ENCODE results near the gene YPEL2. TPM values are rescaled to one million over a fixed set of nuclear protein-coding genes. Genes with fewer than 3 reads are reported as not detected.

The YPEL2 gene
- total RNA-seq, 1 donor from 2014 or later, result 3.9 TPM

DNA sequence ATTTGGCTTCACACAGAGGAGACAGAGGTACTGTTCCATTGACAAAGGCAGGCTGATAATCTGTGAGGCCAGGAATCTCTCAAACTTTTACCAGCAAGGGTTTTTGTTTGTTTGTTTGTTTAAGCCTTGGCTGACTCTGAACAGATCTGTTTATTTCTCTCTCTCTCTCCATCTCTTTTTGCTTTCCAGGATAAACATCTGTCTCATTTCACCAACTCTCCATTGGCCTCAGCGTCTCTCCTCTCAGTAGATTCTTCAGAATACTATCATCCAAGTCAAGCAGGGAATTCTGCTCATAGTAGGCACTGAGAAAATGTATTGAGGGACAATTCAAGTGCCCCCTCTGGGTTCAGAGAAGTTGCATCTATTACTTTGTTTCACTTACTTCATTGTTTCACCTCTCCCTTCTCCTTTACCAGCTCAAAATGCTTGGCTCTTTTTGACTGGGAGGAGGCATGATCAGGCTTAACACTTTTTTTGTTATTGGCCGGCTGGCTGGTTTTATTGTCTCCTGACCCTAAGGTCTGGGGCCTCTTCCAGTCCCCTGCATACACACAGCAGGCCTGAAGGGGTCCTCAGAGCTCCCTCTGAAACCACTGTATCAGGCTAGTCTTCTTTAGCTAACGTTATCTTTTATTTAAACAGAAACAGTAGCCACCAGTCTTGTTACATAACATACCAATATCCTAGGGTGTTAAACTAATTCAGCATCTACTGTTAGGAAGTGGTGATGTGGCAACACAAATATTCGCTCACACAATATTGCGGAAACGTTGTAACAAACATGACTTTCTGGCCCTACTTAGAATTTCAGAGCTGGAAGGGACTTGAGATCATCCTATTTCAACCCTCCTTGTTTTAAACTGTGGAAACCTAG is 2.0 kb upstream of the YPEL2 start:
- intact Hi-C loops (cut with micrococcal nuclease), result loop anchor here (1.0 to 10.0 kb wide), 3 partner anchors 36 to 815 kb away; partner anchors contain the start of gene MTMR4

DNA sequence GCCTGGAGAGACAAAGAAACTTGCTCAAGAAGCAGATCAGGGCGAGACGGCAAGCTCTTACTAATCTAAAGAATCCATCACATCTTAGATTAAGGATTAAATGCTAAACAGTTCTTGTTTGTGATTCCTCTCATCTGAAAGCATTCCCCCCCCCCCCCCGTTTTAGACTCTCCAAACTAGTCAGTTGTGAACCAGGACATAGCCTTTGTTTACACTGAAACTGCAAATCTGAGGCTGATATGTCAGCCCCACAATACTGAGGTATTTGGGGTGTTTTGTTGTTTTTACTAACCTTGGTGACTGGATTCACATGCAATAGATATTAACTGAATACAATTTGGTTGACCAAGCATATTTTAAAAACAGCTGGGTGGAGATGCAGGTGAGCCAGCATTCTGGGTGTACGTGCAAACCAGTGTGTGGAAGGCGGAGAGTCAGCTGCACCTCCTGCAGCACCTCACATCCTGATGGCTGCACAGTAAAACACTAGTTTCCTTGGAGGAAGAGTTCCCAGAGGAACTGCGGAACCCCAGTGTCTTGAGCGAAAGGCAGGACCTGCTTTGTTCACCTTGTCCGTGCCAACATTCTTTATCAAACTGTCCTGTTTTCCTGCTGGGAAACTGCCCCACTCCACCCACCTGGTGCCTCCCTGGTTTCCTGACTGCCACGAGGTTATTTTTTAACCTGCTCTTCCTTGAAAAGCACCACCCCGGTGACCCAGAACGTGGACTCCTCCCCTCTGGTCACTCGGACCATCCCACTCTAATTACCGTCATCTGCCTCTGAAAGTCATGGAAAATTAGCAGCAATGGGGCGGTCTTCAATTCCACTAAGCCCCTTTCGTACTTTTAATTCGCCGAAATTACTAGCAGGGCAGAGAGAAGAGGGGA is 1.2 kb upstream of the YPEL2 start:
- intact Hi-C loops (cut with micrococcal nuclease), result loop anchor here (10.0 kb wide), 1 partner anchor 815 kb away; the partner anchor contains the start of gene MTMR4

DNA sequence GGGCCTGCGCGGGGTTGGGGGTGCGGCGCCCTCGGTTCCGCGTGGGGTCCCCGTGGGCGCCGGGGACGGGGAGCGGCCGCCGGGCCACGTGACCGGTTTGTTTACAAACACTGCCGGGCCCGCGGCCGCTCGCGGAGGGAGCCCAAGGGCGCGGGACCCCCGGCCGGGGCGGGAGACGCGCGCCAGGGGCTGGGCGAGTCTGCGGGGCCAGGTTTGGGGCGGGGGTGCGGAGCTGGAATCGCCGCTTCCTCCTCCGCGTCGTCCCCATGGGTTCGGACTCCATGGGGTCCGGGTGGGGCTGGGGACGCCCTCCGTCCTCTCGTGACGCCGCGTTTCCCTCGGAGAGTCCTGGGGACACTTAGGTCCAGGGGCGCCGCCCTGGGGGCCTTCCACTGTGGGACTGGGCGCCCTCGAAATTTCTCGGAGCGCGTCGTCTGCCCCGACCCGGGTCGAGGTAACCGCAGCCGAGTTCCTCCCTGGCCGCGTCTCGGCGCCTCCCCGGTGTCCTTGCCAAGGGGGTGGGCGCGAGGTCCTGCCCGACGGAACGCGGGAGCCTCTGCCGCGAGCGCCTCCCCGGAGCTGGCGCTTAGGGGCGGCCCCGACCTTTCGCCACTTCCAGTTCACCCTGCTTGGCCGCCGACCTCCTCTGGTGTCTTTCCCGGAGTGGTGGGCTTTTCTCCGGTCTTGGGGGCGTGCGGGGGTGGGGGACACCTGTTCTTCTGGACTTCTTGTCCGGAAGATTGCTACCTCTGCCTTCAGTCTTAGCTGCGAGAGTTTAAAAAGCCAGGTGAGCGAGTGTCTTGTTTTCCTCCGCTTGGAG is 684 bp downstream of the YPEL2 start:
- intact Hi-C loops (cut with micrococcal nuclease), result loop anchor here (10.0 kb wide), 1 partner anchor 817 kb away; the partner anchor contains the start of gene MTMR4

DNA sequence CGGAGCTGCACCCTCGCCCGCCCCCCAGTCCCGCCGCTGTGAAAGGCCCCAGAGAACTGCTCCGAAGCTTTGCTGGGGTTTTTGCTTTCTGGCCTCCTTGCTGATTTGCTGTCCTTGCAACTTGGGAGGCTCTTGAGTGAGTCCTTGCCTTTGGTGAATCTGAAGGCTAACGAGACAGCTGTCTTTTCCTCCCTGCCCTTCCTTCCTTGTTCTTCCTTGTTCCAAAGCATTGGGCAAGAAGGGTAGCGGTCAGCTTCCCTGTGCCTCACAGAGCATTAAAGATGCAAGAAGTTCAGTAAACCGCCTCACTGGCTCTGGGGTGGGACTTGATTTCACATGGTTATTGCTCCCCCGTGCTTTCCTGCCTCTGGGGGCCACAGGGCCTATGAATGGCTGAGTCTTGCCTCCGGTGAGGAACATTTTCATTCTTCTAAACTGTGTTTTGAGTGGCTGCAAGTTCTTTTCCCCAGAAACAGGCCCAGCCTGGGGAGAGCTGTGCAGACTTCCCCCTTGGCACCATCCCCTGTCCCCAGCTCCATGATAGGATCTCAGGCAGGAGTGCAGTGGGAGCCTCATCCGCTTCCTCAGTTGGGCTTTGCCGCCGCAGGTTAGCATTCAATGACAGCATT is 1.4 kb downstream of the YPEL2 start:
- intact Hi-C loops (cut with micrococcal nuclease), result loop anchor here (10.0 kb wide), 1 partner anchor 818 kb away; the partner anchor contains the start of gene MTMR4

DNA sequence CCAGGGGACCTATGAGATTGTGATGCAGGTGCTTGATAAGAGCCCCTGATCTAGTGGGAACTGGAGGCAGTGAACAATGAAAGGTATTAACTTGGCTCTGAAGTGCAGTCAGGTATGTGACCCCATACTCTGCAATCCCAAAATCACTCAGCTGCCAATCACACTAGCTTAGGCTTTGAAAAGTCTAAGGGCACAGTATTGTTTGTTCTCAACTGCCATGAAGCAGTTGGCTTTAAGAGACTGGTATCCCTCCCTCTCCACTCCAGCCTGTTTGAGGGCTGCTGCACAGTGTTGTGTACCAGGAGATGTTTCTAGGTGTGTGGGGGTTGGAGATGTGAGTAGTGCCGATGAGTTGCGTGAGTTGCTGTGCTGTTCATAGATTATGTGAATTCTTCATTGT is 2.4 kb downstream of the YPEL2 start:
- intact Hi-C loops (cut with micrococcal nuclease), result loop anchor here (10.0 kb wide), 1 partner anchor 819 kb away; the partner anchor contains the start of gene MTMR4

DNA sequence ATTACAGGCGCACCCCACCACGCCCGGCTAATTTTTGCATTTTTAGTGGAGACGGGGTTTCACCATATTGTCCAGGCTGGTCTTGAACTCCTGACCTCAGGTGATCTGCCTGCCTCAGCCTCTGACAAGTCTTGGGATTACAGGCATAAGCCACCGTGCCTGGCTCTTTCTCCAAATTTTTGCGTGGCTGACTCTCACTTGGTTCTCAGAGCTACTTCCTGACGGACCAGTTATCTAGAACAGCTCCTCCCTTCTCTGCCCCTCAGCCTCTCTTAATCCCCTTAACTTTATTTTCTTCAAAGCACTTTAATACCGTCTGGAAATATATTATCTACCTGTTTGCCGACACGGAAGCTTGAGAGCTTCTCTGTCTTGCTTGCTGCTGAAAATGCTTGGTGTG is 4.2 kb downstream of the YPEL2 start:
- intact Hi-C loops (cut with micrococcal nuclease), result loop anchor here (10.0 kb wide), 1 partner anchor 821 kb away; the partner anchor contains the start of gene MTMR4

DNA sequence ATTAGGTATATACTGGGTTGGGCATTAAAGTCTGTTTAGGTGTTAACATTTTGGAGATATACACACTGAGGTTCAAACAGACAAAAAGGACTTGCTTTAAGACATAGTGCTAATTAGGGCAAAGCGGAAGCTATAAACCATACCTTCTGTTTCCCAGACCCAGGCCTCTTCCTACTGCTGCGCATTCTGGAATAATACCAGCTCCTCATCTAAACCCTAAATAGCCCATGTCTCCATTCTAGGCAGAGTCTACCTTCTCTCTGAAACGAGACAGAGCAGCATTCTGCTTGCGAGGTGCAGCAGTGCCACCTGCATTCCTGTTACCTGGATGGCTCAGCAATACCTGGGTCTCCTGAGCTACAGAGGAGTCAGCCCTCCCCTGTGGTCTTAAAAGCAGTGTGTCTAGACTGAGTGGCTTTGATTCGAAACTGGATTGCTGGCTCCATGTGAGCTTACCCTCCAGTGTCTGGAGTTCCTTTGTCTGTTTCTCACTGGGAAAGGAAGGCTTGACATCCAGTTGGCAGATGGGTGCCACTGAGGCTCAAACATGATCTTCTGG is 6.4 kb downstream of the YPEL2 start:
- intact Hi-C loops (cut with micrococcal nuclease), result loop anchor here (10.0 kb wide), 1 partner anchor 823 kb away; the partner anchor contains the start of gene MTMR4

DNA sequence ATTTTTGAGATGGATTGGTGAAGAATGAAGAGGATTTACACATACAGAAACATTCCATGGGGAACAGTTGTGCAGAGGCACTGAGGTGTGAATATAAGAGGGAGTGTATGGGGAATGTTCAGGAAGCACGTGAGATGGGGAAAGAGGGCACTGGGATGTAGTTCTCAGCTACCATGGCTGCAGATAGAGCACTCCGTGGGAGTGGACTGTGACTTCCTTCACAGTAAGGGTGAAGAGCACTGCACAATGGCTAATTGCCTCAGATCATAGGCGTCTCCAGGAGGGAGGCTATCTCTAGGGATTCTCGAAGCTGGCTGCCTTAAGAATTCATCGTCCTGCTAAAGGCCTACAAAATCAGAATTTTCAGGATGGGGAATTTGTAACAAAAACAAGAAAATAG is 7.0 kb downstream of the YPEL2 start:
- intact Hi-C loops (cut with micrococcal nuclease), result loop anchor here (10.0 kb wide), 1 partner anchor 824 kb away; the partner anchor contains the start of gene MTMR4

DNA sequence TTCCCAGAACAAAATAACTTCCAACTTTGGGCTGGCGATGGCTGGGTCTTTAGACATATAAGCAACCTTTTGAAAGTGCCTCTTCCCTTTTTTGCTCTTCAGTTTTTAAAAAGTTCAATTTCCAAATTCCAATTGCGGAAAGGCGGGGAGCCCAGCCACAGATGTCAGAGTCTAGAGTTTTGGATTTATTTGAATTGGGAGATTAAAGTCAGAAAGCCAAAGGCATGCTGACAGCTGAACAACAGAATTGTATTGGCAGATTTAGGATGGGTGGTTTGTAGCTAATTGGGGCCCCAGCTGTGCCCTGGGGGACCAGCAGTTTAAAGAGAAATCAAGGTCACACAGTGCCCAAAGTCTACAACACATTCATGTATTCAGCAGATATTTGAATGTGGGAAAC is 10.5 kb downstream of the YPEL2 start:
- intact Hi-C loops (cut with micrococcal nuclease), result no loop called here

DNA sequence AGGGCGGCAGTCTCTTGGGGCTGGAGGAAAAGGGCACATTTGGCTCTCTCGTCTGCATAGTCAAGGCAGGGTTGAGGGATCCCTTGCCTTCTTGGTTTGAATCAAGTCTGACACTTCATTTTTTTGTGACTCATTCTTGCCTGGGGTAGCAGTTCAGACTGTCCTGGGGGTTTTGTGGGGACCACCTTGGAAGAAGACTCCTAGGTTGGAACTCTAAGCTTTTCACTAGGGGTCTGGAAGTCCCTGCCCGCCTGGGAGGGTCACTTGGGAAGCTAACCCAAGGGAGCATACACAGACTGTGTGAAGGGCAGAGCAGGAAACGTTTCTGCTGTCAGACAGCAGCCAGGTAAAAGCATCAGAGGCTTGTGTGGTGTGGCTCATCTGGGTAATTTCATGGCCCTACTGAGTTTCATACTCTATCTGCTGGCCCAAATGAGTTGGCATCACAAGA is 11.3 kb downstream of the YPEL2 start:
- intact Hi-C loops (cut with micrococcal nuclease), result no loop called here

DNA sequence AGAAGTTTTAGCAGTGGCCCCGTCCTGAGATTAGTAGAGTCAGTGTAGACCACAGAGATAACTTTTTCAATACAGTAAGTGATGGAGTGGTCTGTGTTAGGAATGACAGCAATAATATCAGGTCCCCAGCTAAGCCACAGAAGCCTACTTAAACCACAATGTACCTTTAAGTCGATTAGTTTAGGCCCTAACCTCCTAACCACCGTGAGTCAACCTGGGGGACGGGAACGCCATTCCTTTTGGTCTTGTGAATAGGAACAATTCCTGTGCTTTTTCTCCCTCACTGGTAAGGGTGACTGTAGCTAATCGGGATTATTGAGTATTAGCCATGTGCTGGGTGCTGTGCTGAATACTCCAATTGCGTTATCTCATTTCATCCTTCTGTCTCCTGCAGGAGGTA is 14.0 kb downstream of the YPEL2 start:
- intact Hi-C loops (cut with micrococcal nuclease), result no loop called here

DNA sequence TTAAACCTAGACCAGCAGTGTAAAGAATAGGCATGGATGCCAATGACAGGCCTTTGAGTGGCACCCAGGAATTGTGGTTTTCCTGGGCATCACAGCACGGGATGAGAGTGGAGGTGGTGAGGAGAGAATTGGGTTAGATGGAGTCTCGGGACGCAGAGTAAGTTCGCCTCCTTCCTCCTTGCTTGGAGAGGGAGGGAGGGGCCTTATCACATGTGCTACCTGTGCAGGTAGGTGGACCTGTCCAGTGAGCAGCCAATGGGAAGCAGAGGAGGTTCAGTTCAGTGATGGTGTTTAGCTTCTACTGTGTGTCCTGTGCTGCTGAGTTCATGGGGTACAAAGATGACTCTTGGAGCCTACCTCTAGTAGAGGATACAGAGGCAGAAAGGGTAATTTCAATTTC is 14.9 kb downstream of the YPEL2 start:
- intact Hi-C loops (cut with micrococcal nuclease), result no loop called here

DNA sequence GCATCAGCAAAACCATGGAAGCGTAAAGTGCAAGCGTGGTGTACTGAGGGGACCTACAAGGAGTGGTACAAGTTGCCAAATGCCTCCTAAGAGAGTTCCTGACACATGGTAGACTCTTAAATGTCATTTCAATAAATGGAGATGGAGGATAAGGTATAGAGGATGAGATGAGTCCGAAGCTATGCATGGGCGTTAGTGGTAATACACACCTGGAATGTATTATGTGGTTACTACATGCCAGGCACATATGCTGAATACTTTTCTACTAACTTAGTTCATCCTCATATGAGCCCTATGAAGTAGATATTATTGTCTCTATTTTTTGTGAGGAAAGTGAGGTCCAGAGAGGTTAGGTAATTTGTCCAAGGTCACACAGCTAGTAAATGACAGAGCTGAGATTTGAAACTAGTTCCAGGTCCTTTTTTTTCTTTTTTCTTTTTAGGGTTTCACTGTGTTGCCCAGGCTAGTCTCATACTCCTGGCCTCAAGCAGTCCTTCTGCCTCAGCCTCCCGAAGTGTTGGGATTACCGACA is 15.5 kb downstream of the YPEL2 start:
- intact Hi-C loops (cut with micrococcal nuclease), result no loop called here

DNA sequence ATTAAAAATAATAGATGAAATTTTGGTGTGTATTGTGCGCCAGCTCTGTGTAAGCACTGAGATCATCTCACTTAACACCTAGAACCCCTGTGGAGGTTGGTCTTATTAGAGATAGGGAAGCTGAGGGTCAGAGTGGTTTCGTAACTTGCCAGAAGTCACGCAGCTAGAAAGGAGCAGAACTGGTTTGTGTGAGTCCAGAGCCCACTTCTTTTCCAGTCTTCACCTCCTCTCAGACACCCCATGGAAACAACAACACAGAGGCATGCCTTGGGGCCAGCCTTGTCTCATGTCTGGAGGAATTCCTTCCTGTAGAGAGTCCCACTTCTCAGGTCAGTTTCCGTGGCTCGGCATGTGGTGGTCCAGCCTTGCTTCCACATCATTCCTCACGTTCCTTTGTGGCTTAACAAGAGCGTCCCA is 16.5 kb downstream of the YPEL2 start:
- intact Hi-C loops (cut with micrococcal nuclease), result no loop called here

DNA sequence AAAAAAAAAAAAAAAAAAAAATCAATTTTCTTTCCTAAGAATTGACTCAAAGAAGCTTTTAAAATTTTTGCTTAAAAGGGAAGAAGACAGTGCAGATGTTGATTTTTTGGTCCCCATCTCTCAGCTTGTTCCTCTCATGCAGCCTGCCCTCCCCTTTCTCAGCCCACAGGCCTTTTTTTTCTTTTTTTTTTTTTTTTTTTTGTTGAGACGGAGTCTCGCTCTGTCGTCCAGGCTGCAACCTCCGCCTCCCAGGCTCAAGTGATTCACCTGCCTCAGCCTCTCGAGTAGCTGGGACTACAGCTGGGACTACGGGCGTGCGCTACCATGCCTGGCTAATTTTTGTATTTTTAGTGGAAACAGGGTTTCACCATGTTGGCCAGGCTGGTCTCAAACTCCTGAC is 17.7 kb downstream of the YPEL2 start:
- intact Hi-C loops (cut with micrococcal nuclease), result no loop called here

DNA sequence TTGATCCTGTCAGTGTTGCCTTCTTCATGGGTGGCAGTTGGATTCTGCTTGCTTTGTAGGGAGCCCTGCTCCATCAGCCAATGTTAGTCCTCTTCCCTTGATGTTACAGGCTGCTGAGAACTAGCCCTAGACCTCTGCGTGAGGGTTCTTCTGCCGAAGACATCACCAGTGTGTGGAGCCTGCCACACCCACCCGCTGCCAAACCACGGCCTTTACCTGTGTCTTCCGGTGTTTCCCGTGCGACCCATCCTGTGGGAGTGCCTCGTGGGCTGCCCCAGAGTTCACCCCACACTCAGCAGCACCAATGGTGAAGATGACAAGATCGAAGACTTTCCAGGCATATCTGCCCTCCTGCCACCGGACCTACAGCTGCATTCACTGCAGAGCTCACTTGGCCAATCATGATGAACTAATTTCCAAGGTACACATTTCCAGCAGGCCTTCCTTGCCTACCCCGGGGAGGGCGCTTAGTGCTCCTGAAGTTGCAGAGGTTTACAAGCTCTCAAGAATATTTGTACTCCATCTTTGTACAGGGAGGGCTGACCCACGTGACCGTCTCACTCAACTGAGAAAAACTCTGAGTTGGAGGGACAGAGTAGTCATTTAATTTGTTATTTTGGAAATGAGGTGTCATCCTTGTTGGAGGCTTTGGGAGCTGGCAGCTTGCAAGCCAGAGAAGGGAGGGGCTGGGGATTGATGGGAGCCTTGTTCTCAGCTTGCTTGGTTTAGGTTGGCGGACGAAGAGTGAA is 21.8 kb downstream of the YPEL2 start:
- intact Hi-C loops (cut with micrococcal nuclease), result no loop called here

DNA sequence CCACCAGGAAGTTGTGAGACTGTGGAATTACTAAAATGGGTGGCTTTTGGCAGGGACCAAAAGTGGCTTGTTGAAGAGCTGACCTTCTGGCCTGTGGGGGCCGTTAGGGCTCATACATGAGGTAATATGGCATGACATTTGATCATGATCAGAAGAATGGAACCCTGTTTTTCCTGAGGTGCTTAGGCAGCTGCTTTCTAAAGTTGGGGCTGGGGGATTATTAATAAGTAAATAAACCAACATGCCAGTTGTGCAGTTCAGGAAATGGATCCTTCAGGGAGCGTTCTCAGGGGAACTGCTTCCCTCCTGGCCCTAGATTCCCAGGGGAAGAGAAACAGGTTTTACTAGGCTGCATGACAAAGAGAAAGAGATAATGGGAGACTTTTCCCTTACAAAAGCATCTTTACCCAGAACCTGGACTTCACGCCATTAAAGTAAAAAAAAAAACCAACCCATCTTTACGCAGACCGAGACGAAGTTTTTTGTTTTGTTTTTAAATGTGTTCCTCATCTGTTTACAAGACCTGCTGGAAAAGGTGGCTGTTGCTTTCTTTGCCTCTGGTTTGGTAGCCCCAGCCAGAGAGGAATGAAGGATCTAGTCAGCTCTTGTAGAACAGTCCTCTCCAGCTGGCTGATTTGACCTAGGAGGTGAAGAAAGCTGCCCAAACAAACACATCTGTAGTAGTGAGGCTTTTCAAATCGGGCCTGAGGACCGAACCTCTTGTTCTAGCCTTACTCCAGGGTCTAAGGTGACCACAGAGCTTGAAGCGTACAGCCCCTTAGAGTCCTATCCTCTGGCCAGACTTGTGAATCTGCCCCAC is 22.7 kb downstream of the YPEL2 start:
- intact Hi-C loops (cut with micrococcal nuclease), result no loop called here
